Measurements from ENCODE around the gene KIF13A. TPM values are rescaled to one million over a fixed set of nuclear protein-coding genes. Genes with fewer than 3 reads are reported as not detected.
"Not testable (repeated sequence)": the region's sequence is repeated elsewhere in the genome, so short reads cannot be mapped to it uniquely, and the experiment has no call there.

Gene KIF13A
- total RNA-seq, 1 experiment from 2014 or later, result 52.2 TPM

- H3K4me1 ChIP-seq (replicated peaks; ENCODE audit: insufficient read depth), result no peaks in the 10 kb centered on the region
- H3K9me3 ChIP-seq (ENCODE audit: insufficient read depth, low read depth), result no peaks in the 10 kb centered on the region
- no peaks in the 10 kb centered on the region for H3F3A ChIP-seq (ENCODE audit: insufficient read depth, low read depth)
- H3K79me2 ChIP-seq (ENCODE audit: low read depth), result no peaks in the 10 kb centered on the region
- H3K27me3 ChIP-seq (ENCODE audit: insufficient read depth, low read depth), result no peaks in the 10 kb centered on the region
- no peak overlapping the region for H3K4me2 ChIP-seq
- H4K20me1 ChIP-seq (ENCODE audit: insufficient read depth), result no peaks in the 10 kb centered on the region; the same call in 1 of the 2 replicates
- H3K36me3 ChIP-seq (ENCODE audit: low read depth), result no peaks in the 10 kb centered on the region; the same call in 1 of the 2 replicates
- no peak overlapping the region for H3K4me3 ChIP-seq
- intact Hi-C loops (cut with micrococcal nuclease; ENCODE audit: unreplicated experiment), result no loop called here
- no peak overlapping the region for H2AFZ ChIP-seq
- H3K27ac ChIP-seq, result no peak overlapping the region
- no peak for TF ChIP-seq EZH2 (IDR thresholded peaks at IDR 0.05; ENCODE audit: low read depth)
- no peaks in the 10 kb centered on the region for H3K9me2 ChIP-seq (ENCODE audit: insufficient read depth)
- BruUV-seq (replicated peaks), result no TSS peak
- no peak for DNase-seq
- ChIA-PET CTCF (interaction anchor here (0.6 kb wide), 1 partner anchor 683 kb away, joined by 8 read pairs; no protein-coding TSS in a partner anchor), POLR2A (ENCODE audit: unreplicated experiment) (no interaction called here)
Measured at GRCh38 chr6:17813542-17813941, 173.9 kb downstream of the KIF13A start.

GRCh38 chr6:17812311-17812710, 175.1 kb downstream of the KIF13A start:
- no peaks in the 10 kb centered on the region for H3K27me3 ChIP-seq (ENCODE audit: insufficient read depth, low read depth)
- no peaks in the 10 kb centered on the region for H3K9me3 ChIP-seq (ENCODE audit: insufficient read depth, low read depth)
- intact Hi-C loops (cut with micrococcal nuclease; ENCODE audit: unreplicated experiment), result no loop called here
- H3F3A ChIP-seq (ENCODE audit: insufficient read depth, low read depth), result no peaks in the 10 kb centered on the region
- no peak overlapping the region for H3K4me3 ChIP-seq
- no peak overlapping the region for H3K4me2 ChIP-seq
- no TSS peak for BruUV-seq (replicated peaks)
- H3K79me2 ChIP-seq (ENCODE audit: low read depth), result no peaks in the 10 kb centered on the region
- TF ChIP-seq EZH2 (IDR thresholded peaks at IDR 0.05; ENCODE audit: low read depth), result no peak
- TF ChIP-seq CTCF (conservative IDR thresholded peaks at IDR 0.05), result no peak
- H4K20me1 ChIP-seq (ENCODE audit: insufficient read depth), result no peaks in the 10 kb centered on the region; the same call in 1 of the 2 replicates
- no peak overlapping the region for H3K27ac ChIP-seq
- CTCF ChIA-PET, result no interaction called here
- H3K4me1 ChIP-seq (replicated peaks; ENCODE audit: insufficient read depth), result no peaks in the 10 kb centered on the region
- no peak for DNase-seq
- no peak overlapping the region for H2AFZ ChIP-seq
- H3K9me2 ChIP-seq (ENCODE audit: insufficient read depth), result no peaks in the 10 kb centered on the region
- H3K36me3 ChIP-seq (ENCODE audit: low read depth), result no peaks in the 10 kb centered on the region; the same call in 1 of the 2 replicates
- POLR2A ChIA-PET (ENCODE audit: unreplicated experiment), result no interaction called here

DNA sequence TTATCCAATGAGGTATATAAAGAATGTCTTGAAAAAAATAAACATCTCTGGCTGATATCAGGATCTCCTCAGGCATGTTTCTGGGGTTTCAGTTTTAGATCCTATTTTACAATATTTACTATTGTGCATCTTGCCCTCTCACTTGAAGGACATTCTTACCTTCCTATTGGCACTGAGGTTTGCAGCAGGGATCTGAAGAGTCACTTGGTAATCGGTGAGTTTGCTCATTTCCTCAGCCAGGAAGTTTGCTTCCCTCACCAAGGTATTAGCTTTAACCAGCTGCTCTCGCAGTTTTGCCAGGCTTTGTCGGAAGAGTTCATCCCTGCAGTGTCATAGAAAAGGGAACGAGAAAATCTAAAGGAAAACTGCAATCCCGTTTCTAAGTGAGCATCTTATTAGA, 178.8 kb downstream of the KIF13A start:
- intact Hi-C loops (cut with micrococcal nuclease; ENCODE audit: unreplicated experiment), result no loop called here
- Histone ChIP-seq H3K9me3 (ENCODE audit: insufficient read depth, low read depth) (no peaks in the 10 kb centered on the region), H2AFZ (no peak overlapping the region), H3K9me2 (ENCODE audit: insufficient read depth) (no peaks in the 10 kb centered on the region), H3K27ac (no peak overlapping the region), H3K79me2 (ENCODE audit: low read depth) (no peaks in the 10 kb centered on the region), H3F3A (ENCODE audit: insufficient read depth, low read depth) (peaks cover 7% of the 10 kb centered on the region; the same call in 1 of the 2 replicates), H4K20me1 (ENCODE audit: insufficient read depth) (no peaks in the 10 kb centered on the region; the same call in 1 of the 2 replicates), H3K4me1 (replicated peaks; ENCODE audit: insufficient read depth) (no peaks in the 10 kb centered on the region), H3K27me3 (ENCODE audit: insufficient read depth, low read depth) (no peaks in the 10 kb centered on the region), H3K4me3 (no peak overlapping the region), H3K4me2 (no peak overlapping the region), H3K36me3 (ENCODE audit: low read depth) (peaks cover 4% of the 10 kb centered on the region; the same call in 1 of the 2 replicates)
- ChIA-PET POLR2A (ENCODE audit: unreplicated experiment) (no interaction called here), CTCF (no interaction called here)
- BruUV-seq (replicated peaks), result no TSS peak
- DNase-seq, result no peak
- TF ChIP-seq CTCF (conservative IDR thresholded peaks at IDR 0.05) (no peak), EZH2 (IDR thresholded peaks at IDR 0.05; ENCODE audit: low read depth) (no peak)

DNA sequence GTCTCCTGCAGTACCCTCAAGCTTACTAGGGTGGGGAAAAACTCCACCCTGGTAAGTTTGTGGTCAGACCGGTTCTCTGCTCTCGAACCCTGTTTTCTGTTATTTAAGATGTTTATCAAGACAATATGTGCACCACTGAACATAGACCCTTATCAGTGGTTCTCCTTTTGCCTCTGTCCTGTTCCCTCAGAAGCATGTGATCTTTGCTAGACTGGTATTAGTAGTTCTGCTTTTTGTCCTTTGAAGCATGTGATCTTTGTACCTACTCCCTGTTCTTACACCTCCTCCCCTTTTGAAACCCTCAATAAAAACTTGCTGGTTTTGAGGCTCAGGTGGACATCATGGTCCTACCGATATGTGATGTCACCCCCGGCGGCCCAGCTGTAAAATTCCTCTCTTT, 180.0 kb downstream of the KIF13A start:
- H3K36me3 ChIP-seq (ENCODE audit: low read depth); intact Hi-C loops (cut with micrococcal nuclease; ENCODE audit: unreplicated experiment); POLR2A ChIA-PET (ENCODE audit: unreplicated experiment): not testable (repeated sequence)

More for the DNA sequence above, 180.0 kb downstream of the KIF13A start:
- H2AFZ ChIP-seq; H3K27ac ChIP-seq; H3K79me2 ChIP-seq (ENCODE audit: low read depth); H3K4me2 ChIP-seq; H3F3A ChIP-seq (ENCODE audit: insufficient read depth, low read depth); H3K9me2 ChIP-seq (ENCODE audit: insufficient read depth); H4K20me1 ChIP-seq (ENCODE audit: insufficient read depth); H3K4me1 ChIP-seq (replicated peaks; ENCODE audit: insufficient read depth); CTCF ChIA-PET; H3K4me3 ChIP-seq; H3K9me3 ChIP-seq (ENCODE audit: insufficient read depth, low read depth); H3K27me3 ChIP-seq (ENCODE audit: insufficient read depth, low read depth); BruUV-seq (replicated peaks); DNase-seq: not testable (repeated sequence)
